ENCODE measurements around the gene AMZ1. TPM values are rescaled to one million over a fixed set of nuclear protein-coding genes. Genes with fewer than 3 reads are reported as not detected.
A peak's percentile ranks its signal among the peaks of the same experiment; 100 is the strongest.

Gene AMZ1
- total and polyA plus RNA-seq, 10 of the 15 experiments (the other 5 are each of a cell fraction or from before 2014, with no cell fraction given) = 0.02 to 2.0 (median 0.69) TPM

DNA sequence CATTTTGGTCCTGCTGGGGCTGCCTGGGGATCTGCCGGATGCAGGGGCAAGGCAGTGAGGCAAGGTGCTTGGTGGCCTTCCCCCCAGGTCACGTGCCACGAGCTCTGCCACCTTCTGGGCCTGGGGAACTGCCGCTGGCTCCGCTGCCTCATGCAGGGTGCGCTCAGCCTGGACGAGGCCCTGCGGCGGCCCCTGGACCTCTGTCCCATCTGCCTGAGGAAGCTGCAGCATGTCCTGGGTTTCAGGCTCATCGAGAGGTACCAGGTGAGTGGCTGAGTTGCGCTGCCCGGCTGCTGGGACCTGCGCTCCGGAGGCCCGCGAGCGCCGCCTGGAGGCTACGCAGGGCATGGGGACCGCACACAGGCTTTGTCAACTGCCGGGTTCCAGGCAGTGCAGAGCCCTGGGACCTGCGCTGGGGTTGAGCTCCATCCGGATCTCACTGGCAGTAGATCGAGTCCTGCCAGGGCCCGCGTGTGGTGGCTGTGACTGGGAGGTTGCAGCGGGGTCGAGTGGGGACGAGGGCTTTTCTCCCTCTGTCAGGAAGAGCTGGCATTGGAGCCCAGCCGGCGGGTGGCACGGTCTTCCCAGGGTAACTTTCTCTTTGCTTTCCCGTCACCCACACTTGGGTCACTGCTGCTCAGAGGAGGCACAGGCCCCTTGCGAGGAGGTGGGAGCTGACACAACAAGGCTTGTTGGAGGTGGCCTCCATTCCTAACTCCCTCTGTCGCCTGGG, 21.7 kb downstream of the AMZ1 start (continued):
- 0 out of 2 replicates have a peak, but pooled peaks have one; percentile 14 for TF ChIP-seq CHD1 (IDR thresholded peaks at IDR 0.05; ENCODE audit: low read depth, low read length)
- TF ChIP-seq ATF7 (IDR thresholded peaks at IDR 0.05; ENCODE audit: low read depth) = no peak
- 0 out of 2 replicates have a peak, but pooled peaks have one; percentile 50 for TF ChIP-seq ZNF207 (IDR thresholded peaks at IDR 0.05; ENCODE audit: borderline replicate concordance)
- TF ChIP-seq POLR2AphosphoS2 (IDR thresholded peaks at IDR 0.05; ENCODE audit: low read depth, low read length) = 0 out of 2 replicates have a peak, but pooled peaks have one; percentile 34
- peak; percentile 74 for TF ChIP-seq RELA (IDR thresholded peaks at IDR 0.05; ENCODE audit: borderline replicate concordance, partially characterized antibody)
- no peak for TF ChIP-seq PBX3 (IDR thresholded peaks at IDR 0.05; ENCODE audit: insufficient replicate concordance, low read depth, low read length)
- peak; percentile 39; the same call in 1 of the 2 replicates for TF ChIP-seq TAF1 (IDR thresholded peaks at IDR 0.05; ENCODE audit: borderline replicate concordance, low read depth, low read length)
- TF ChIP-seq, protein P1, sequence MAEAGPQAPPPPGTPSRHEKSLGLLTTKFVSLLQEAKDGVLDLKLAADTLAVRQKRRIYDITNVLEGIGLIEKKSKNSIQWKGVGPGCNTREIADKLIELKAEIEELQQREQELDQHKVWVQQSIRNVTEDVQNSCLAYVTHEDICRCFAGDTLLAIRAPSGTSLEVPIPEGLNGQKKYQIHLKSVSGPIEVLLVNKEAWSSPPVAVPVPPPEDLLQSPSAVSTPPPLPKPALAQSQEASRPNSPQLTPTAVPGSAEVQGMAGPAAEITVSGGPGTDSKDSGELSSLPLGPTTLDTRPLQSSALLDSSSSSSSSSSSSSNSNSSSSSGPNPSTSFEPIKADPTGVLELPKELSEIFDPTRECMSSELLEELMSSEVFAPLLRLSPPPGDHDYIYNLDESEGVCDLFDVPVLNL (IDR thresholded peaks at IDR 0.05; ENCODE audit: low read depth, low read length) = no peak
- no peak for TF ChIP-seq NFYA (IDR thresholded peaks at IDR 0.05; ENCODE audit: borderline replicate concordance, low read depth, low read length)
- peak; percentile 66; the same call in 1 of the 2 replicates for TF ChIP-seq DPF2 (IDR thresholded peaks at IDR 0.05)
- TF ChIP-seq HCFC1 (IDR thresholded peaks at IDR 0.05; ENCODE audit: low read length) = no peak; the same call in 1 of the 2 replicates
- TF ChIP-seq MTA3 (IDR thresholded peaks at IDR 0.05; ENCODE audit: borderline replicate concordance, low read length) = no peak
- TF ChIP-seq POU2F2 (IDR thresholded peaks at IDR 0.05; ENCODE audit: borderline replicate concordance, low read depth, low read length) = 0 out of 3 replicates have a peak, but pooled peaks have one; percentile 36
- TF ChIP-seq JUND (IDR thresholded peaks at IDR 0.05; ENCODE audit: low read depth, low read length) = no peak
- TF ChIP-seq MXI1 (IDR thresholded peaks at IDR 0.05; ENCODE audit: low read depth, low read length) = no peak
- peak in 1 of 2 experiments; percentile 44; a peak in 3 of 4 replicates for TF ChIP-seq IKZF2 (IDR thresholded peaks at IDR 0.05)
- TF ChIP-seq, protein P2, sequence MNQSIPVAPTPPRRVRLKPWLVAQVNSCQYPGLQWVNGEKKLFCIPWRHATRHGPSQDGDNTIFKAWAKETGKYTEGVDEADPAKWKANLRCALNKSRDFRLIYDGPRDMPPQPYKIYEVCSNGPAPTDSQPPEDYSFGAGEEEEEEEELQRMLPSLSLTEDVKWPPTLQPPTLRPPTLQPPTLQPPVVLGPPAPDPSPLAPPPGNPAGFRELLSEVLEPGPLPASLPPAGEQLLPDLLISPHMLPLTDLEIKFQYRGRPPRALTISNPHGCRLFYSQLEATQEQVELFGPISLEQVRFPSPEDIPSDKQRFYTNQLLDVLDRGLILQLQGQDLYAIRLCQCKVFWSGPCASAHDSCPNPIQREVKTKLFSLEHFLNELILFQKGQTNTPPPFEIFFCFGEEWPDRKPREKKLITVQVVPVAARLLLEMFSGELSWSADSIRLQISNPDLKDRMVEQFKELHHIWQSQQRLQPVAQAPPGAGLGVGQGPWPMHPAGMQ (IDR thresholded peaks at IDR 0.05; ENCODE audit: borderline replicate concordance) = peak; percentile 83
- TF ChIP-seq MYC (IDR thresholded peaks at IDR 0.05; ENCODE audit: insufficient read depth, insufficient read length, insufficient replicate concordance, low read length, severe bottlenecking) = no peak
- peak; percentile 91 for TF ChIP-seq RAD51 (IDR thresholded peaks at IDR 0.05)
- TF ChIP-seq ELK1 (IDR thresholded peaks at IDR 0.05; ENCODE audit: low read depth, low read length) = no peak
- 0 out of 2 replicates have a peak, but pooled peaks have one; percentile 7 for TF ChIP-seq MTA2 (IDR thresholded peaks at IDR 0.05; ENCODE audit: low read depth)
- 0 out of 2 replicates have a peak, but pooled peaks have one; percentile 57 for TF ChIP-seq TARDBP (IDR thresholded peaks at IDR 0.05; ENCODE audit: borderline replicate concordance)
- TF ChIP-seq, protein P3, sequence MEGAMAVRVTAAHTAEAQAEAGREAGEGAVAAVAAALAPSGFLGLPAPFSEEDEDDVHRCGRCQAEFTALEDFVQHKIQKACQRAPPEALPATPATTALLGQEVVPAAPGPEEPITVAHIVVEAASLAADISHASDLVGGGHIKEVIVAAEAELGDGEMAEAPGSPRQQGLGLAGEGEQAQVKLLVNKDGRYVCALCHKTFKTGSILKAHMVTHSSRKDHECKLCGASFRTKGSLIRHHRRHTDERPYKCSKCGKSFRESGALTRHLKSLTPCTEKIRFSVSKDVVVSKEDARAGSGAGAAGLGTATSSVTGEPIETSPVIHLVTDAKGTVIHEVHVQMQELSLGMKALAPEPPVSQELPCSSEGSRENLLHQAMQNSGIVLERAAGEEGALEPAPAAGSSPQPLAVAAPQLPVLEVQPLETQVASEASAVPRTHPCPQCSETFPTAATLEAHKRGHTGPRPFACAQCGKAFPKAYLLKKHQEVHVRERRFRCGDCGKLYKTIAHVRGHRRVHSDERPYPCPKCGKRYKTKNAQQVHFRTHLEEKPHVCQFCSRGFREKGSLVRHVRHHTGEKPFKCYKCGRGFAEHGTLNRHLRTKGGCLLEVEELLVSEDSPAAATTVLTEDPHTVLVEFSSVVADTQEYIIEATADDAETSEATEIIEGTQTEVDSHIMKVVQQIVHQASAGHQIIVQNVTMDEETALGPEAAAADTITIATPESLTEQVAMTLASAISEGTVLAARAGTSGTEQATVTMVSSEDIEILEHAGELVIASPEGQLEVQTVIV (IDR thresholded peaks at IDR 0.05; ENCODE audit: borderline replicate concordance, partially characterized antibody) = no peak

Data from GM12878 (cell line).